Measurements from ENCODE around the gene LSM5. TPM values are rescaled to one million over a fixed set of nuclear protein-coding genes. Genes with fewer than 3 reads are reported as not detected.

LSM5 gene
- total and polyA plus RNA-seq, 9 of the 15 experiments (the other 6 are each of a cell fraction or from before 2014, with no cell fraction given), result 36.3 to 620 (median 186) TPM

DNA sequence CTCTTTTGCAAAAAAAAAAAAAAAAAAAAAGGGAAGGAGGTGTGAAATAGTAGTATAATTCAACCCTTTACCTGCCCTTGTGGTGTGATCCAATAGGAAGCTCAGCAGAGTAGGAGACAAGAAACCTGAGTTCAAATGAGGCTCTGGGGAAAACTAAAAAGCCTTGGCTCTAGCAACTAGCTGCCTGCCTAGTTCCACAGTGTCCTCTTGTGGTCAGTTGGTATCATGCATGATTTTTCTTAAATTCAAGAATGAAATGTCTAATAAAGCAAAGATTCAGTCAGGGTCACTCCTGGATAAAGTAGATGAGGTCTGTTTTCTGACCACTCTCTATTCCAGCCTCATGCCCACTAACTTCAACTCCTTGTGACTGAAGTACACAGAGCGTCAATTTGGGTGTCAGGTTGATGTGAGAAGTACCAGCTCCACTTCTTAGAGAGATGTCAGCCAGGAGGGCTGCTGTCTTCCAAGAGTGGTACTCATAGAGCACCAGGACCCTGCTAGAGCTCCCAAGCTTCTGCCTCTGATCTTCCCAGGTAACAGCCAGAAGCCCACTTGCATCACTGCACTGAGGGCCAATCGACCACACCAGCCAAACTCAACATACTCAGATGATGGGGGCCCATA lies 10.5 kb downstream of the LSM5 start (continued):
- TF ChIP-seq ZNF165 (CRISPR knock-in tag; IDR thresholded peaks at IDR 0.05; ENCODE audit: borderline replicate concordance) (no peak), FUS (optimal IDR thresholded peaks at IDR 0.05; ENCODE audit: low read depth, low read length) (no peak), CBFA2T3 (IDR thresholded peaks at IDR 0.05) (no peak), MEIS2 (IDR thresholded peaks at IDR 0.05; ENCODE audit: partially characterized antibody) (no peak), ZNF232 (CRISPR knock-in tag; IDR thresholded peaks at IDR 0.05) (no peak), KDM1A (IDR thresholded peaks at IDR 0.05) (no peak), CHD4 (IDR thresholded peaks at IDR 0.05; ENCODE audit: insufficient read depth, insufficient replicate concordance, low read depth, low read length, poor library complexity, severe bottlenecking) (no peak), ETV6 (IDR thresholded peaks at IDR 0.05; ENCODE audit: borderline replicate concordance in 1 of 2, low read depth in 2 of 2, low read length in 1 of 2) (no peak), ETV6 (CRISPR knock-in tag; IDR thresholded peaks at IDR 0.05; ENCODE audit: borderline replicate concordance) (no peak)
- TF ChIP-seq, protein P1, sequence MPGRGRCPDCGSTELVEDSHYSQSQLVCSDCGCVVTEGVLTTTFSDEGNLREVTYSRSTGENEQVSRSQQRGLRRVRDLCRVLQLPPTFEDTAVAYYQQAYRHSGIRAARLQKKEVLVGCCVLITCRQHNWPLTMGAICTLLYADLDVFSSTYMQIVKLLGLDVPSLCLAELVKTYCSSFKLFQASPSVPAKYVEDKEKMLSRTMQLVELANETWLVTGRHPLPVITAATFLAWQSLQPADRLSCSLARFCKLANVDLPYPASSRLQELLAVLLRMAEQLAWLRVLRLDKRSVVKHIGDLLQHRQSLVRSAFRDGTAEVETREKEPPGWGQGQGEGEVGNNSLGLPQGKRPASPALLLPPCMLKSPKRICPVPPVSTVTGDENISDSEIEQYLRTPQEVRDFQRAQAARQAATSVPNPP (IDR thresholded peaks at IDR 0.05; ENCODE audit: borderline replicate concordance, insufficient read depth, insufficient read length), result no peak
- TF ChIP-seq, protein P2, sequence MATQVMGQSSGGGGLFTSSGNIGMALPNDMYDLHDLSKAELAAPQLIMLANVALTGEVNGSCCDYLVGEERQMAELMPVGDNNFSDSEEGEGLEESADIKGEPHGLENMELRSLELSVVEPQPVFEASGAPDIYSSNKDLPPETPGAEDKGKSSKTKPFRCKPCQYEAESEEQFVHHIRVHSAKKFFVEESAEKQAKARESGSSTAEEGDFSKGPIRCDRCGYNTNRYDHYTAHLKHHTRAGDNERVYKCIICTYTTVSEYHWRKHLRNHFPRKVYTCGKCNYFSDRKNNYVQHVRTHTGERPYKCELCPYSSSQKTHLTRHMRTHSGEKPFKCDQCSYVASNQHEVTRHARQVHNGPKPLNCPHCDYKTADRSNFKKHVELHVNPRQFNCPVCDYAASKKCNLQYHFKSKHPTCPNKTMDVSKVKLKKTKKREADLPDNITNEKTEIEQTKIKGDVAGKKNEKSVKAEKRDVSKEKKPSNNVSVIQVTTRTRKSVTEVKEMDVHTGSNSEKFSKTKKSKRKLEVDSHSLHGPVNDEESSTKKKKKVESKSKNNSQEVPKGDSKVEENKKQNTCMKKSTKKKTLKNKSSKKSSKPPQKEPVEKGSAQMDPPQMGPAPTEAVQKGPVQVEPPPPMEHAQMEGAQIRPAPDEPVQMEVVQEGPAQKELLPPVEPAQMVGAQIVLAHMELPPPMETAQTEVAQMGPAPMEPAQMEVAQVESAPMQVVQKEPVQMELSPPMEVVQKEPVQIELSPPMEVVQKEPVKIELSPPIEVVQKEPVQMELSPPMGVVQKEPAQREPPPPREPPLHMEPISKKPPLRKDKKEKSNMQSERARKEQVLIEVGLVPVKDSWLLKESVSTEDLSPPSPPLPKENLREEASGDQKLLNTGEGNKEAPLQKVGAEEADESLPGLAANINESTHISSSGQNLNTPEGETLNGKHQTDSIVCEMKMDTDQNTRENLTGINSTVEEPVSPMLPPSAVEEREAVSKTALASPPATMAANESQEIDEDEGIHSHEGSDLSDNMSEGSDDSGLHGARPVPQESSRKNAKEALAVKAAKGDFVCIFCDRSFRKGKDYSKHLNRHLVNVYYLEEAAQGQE (IDR thresholded peaks at IDR 0.05; ENCODE audit: borderline replicate concordance), result peak; percentile 73; the same call in 1 of the 2 replicates
- TF ChIP-seq, protein P2 (CRISPR knock-in tag; IDR thresholded peaks at IDR 0.05; ENCODE audit: low read depth), result no peak
- TF ChIP-seq, protein P3, sequence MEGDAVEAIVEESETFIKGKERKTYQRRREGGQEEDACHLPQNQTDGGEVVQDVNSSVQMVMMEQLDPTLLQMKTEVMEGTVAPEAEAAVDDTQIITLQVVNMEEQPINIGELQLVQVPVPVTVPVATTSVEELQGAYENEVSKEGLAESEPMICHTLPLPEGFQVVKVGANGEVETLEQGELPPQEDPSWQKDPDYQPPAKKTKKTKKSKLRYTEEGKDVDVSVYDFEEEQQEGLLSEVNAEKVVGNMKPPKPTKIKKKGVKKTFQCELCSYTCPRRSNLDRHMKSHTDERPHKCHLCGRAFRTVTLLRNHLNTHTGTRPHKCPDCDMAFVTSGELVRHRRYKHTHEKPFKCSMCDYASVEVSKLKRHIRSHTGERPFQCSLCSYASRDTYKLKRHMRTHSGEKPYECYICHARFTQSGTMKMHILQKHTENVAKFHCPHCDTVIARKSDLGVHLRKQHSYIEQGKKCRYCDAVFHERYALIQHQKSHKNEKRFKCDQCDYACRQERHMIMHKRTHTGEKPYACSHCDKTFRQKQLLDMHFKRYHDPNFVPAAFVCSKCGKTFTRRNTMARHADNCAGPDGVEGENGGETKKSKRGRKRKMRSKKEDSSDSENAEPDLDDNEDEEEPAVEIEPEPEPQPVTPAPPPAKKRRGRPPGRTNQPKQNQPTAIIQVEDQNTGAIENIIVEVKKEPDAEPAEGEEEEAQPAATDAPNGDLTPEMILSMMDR (IDR thresholded peaks at IDR 0.05 in 2 of 3, conservative IDR thresholded peaks at IDR 0.05 in 1 of 3; ENCODE audit: insufficient read depth in 2 of 3, low read depth in 1 of 3, low read length in 3 of 3), result peak; percentile 86 to 98 (median 89)
- TF ChIP-seq, protein P4, sequence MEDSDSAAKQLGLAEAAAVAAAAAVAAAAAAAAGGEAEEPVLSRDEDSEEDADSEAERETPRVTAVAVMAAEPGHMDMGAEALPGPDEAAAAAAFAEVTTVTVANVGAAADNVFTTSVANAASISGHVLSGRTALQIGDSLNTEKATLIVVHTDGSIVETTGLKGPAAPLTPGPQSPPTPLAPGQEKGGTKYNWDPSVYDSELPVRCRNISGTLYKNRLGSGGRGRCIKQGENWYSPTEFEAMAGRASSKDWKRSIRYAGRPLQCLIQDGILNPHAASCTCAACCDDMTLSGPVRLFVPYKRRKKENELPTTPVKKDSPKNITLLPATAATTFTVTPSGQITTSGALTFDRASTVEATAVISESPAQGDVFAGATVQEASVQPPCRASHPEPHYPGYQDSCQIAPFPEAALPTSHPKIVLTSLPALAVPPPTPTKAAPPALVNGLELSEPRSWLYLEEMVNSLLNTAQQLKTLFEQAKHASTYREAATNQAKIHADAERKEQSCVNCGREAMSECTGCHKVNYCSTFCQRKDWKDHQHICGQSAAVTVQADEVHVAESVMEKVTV (CRISPR knock-in tag; IDR thresholded peaks at IDR 0.05), result peak; percentile 60

All from K562 (cell line).